Naive thymus-derived CD4-positive, alpha-beta T cell (primary cell): ENCODE data around the gene AP2A1. TPM values are rescaled to one million over a fixed set of nuclear protein-coding genes. Genes with fewer than 3 reads are reported as not detected.
A peak's percentile ranks its signal among the peaks of the same experiment; 100 is the strongest.

Experiments used
- ATAC-seq: fragments of 150-1000 bp; cut with Tn5 transposase; 2 replicates; pipeline ENCODE4 v1.10.0; 2021; ENCODE audit warnings: mild to moderate bottlenecking, moderate library complexity
- CTCF ChIA-PET: fragments of 350-600 bp; sonication (Branson Sonifier 250); formaldehyde crosslinking; loops from one replicate; lab custom pipeline; 2021; ENCODE audit warnings: antibody characterized with exemption; lab: Charles Lee
- POLR2A ChIA-PET: fragments of 350-600 bp; sonication (Branson Sonifier 250); formaldehyde crosslinking; loops from one replicate; lab custom pipeline; 2021; ENCODE audit warnings: antibody characterized with exemption, inconsistent platforms; lab: Charles Lee
- DNase-seq, 9 donors: peaks; one replicate each; pipeline versions ENCODE4 v3.0.0 to v3.0.0-alpha.2; 2020 to 2022; ENCODE audit warnings: mixed read lengths in 1 of 9
- H3K27ac ChIP-seq: one replicate; pipeline ENCODE4 v1.7.0; 2013; ENCODE audit warnings: mild to moderate bottlenecking, low read depth, low read length, moderate library complexity
- H3K27me3 ChIP-seq, 2 donors: one replicate each; pipeline ENCODE4 v1.7.0; 2013; ENCODE audit warnings: low read length in 2 of 2, mild to moderate bottlenecking in 2 of 2, moderate library complexity in 2 of 2; ENCODE audit not compliant: control insufficient read depth in 2 of 2, insufficient read depth in 2 of 2
- H3K36me3 ChIP-seq, 3 experiments: 1 replicate in 2 of 3; 2 replicates in 1 of 3; pipeline ENCODE4 v1.7.0; 2013; ENCODE audit warnings: low read length in 3 of 3, mild to moderate bottlenecking in 3 of 3, moderate library complexity in 1 of 3; ENCODE audit not compliant: insufficient read depth in 3 of 3, control insufficient read depth in 2 of 3
- H3K4me1 ChIP-seq, 2 donors: one replicate each; pipeline ENCODE4 v1.7.0; 2013; ENCODE audit warnings: low read length in 2 of 2, mild to moderate bottlenecking in 2 of 2, moderate library complexity in 1 of 2; ENCODE audit not compliant: control insufficient read depth in 2 of 2, insufficient read depth in 2 of 2
- H3K4me3 ChIP-seq: 2 replicates; pipeline ENCODE4 v1.7.0; 2013; ENCODE audit warnings: mild to moderate bottlenecking, low read length
- H3K9me3 ChIP-seq, 3 experiments: 1 replicate in 2 of 3; 2 replicates in 1 of 3; pipeline ENCODE4 v1.7.0; 2013; ENCODE audit warnings: low read length in 3 of 3; ENCODE audit not compliant: control insufficient read depth in 2 of 3
- H3K27ac Mint-ChIP-seq, 9 donors: one replicate each; pipeline ENCODE4 v1.8.0; 2020 to 2022; ENCODE audit warnings: mixed read lengths in 9 of 9, mild to moderate bottlenecking in 8 of 9, moderate library complexity in 5 of 9, inconsistent platforms in 2 of 9
- H3K27me3 Mint-ChIP-seq, 5 donors: one replicate each; pipeline ENCODE4 v1.8.0; 2021 to 2022; ENCODE audit warnings: mixed read lengths in 5 of 5, mild to moderate bottlenecking in 1 of 5
- H3K36me3 Mint-ChIP-seq, 5 donors: one replicate each; pipeline ENCODE4 v1.8.0; 2020 to 2022; ENCODE audit warnings: mixed read lengths in 5 of 5, mild to moderate bottlenecking in 3 of 5, inconsistent platforms in 1 of 5
- H3K4me1 Mint-ChIP-seq, 7 donors: one replicate each; pipeline ENCODE4 v1.8.0; 2020 to 2022; ENCODE audit warnings: mixed read lengths in 7 of 7, mild to moderate bottlenecking in 3 of 7, inconsistent platforms in 1 of 7
- H3K4me3 Mint-ChIP-seq, 10 donors: one replicate each; pipeline ENCODE4 v1.8.0; 2020 to 2022; ENCODE audit warnings: mild to moderate bottlenecking in 10 of 10, mixed read lengths in 10 of 10, moderate library complexity in 6 of 10, inconsistent platforms in 2 of 10
- H3K9me3 Mint-ChIP-seq, 11 donors: one replicate each; pipeline ENCODE4 v1.8.0; 2020 to 2022; ENCODE audit warnings: mixed read lengths in 11 of 11, mild to moderate bottlenecking in 4 of 11, inconsistent platforms in 1 of 11, moderate library complexity in 1 of 11
- intact Hi-C, 2 donors: fragments of 100-400 bp; cut with micrococcal nuclease; formaldehyde crosslinking; loops; one replicate each; pipeline ENCODE4 v1.15.1; 2023
- polyA plus RNA-seq, 2 donors: library from polyadenylated mRNA; unstranded; fragments of 300-500 nt; fragmentation: Illumina TruSeq; gene quantifications; one replicate each; pipeline ENCODE4 v1.2.3, GENCODE V29; 2021
- total RNA-seq, 6 experiments: library from RNA in 5 of 6; stranded (reverse) in 5 of 6; gene quantifications; 1 replicate in 5 of 6; 2 replicates in 1 of 6; pipeline ENCODE4 v1.2.3 and lab custom pipeline; 2021 to 2026

Gene AP2A1
- total and polyA plus RNA-seq, 7 experiments from 2014 or later: 3.8 to 83.3 (median 52.7) TPM

DNA sequence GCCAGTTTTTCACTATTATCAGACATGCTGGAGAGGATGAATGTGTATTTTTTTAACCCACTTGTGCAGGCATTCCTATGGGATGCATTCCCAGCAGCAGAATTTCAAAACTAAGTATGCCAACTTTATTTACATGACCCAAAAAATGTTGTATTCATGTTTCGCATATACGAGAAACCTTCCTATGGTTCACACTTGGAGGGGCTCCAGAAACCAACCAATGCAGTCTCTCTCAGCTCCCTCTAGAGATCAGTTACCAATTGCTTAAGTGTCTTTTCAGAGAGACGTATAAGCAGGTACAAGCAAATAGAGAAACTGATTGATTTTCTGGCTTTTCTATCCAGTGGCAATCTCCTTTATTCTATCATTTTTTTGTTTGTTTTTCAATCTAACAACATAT, 78.6 kb downstream of the AP2A1 start:
- Mint-ChIP-seq H3K27me3 (peaks cover 0 to 3% (median 0%) of the 10 kb centered on the region in 5 donors), H3K4me3 (no peak overlapping the region), H3K27ac (no peak overlapping the region), H3K4me1 (peaks cover 8 to 23% (median 17%) of the 10 kb centered on the region in 7 donors), H3K9me3 (peaks cover 0 to 10% (median 2%) of the 10 kb centered on the region in 11 donors), H3K36me3 (peaks cover 0 to 5% (median 4%) of the 10 kb centered on the region in 5 donors)
- Histone ChIP-seq H3K4me1 (peaks cover 0 to 14% of the 10 kb centered on the region in 2 donors), H3K4me3 (no peak overlapping the region), H3K9me3 (no peaks in the 10 kb centered on the region), H3K27ac (no peak overlapping the region), H3K36me3 (no peaks in the 10 kb centered on the region), H3K27me3 (no peaks in the 10 kb centered on the region)
- no peak for ATAC-seq
- POLR2A ChIA-PET: no interaction called here
- no peak for DNase-seq
- intact Hi-C loops: no loop called here
- CTCF ChIA-PET: interaction anchor here (0.6 kb wide), 1 partner anchor 107 kb away, joined by 3 read pairs; no protein-coding TSS in a partner anchor

DNA sequence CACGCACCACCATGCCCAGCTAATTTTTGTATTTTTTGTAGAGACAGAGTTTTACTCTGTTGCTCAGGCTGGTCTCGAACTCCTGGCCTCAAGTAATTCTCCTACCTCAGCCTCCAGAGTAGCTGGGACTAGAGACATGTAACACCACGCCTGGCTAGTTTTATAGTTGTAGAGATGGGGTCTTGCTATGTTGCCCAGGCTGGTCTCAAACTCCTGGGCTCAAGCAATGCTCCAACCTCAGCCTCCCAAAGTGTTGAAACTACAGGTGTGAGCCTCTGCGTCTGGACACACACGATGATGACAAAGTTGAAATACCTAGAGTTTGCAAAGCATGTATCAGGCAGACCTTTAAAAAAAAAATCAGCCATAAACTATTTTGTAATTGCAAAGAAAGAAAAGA, 79.6 kb downstream of the AP2A1 start:
- Mint-ChIP-seq H3K27ac (no peak overlapping the region), H3K4me1 (peaks cover 8 to 23% (median 17%) of the 10 kb centered on the region in 7 donors), H3K36me3 (peaks cover 0 to 5% (median 4%) of the 10 kb centered on the region in 5 donors), H3K9me3 (peaks cover 0 to 10% (median 2%) of the 10 kb centered on the region in 11 donors), H3K27me3 (peaks cover 0 to 3% (median 0%) of the 10 kb centered on the region in 5 donors), H3K4me3 (no peak overlapping the region)
- no peaks in the 10 kb centered on the region for H3K27me3 ChIP-seq
- H3K4me3 ChIP-seq: no peak overlapping the region
- H3K4me1 ChIP-seq: peaks cover 0 to 14% of the 10 kb centered on the region in 2 donors
- ATAC-seq (no peak), DNase-seq (no peak)
- no peaks in the 10 kb centered on the region for H3K9me3 ChIP-seq
- CTCF ChIA-PET: no interaction called here
- intact Hi-C loops: no loop called here
- peaks cover 0 to 4% (median 0%) of the 10 kb centered on the region in 3 experiments for H3K36me3 ChIP-seq
- POLR2A ChIA-PET: interaction anchor here (0.6 kb wide), 1 partner anchor 52 kb away, joined by 3 read pairs; no protein-coding TSS in a partner anchor
- no peak overlapping the region for H3K27ac ChIP-seq

GRCh38 chr19:49847731-49848696, 81.2 kb downstream of the AP2A1 start:
- Histone ChIP-seq H3K9me3 (no peaks in the 10 kb centered on the region), H3K36me3 (peaks cover 0 to 4% (median 0%) of the 10 kb centered on the region in 3 experiments), H3K27ac (no peak overlapping the region), H3K27me3 (no peaks in the 10 kb centered on the region), H3K4me3 (no peak overlapping the region), H3K4me1 (peaks cover 7 to 25% of the 10 kb centered on the region in 2 donors)
- CTCF ChIA-PET: interaction anchor here (0.6 kb wide), 1 partner anchor 877 kb away, joined by 3 read pairs; no protein-coding TSS in a partner anchor
- Mint-ChIP-seq H3K27ac (peak overlapping the region in 3 of 9 donors; percentile 28 to 76 (median 65)), H3K9me3 (peaks cover 0 to 10% (median 2%) of the 10 kb centered on the region in 11 donors), H3K4me3 (peak overlapping the region in 1 of 10 donors; percentile 41), H3K27me3 (peaks cover 0 to 13% (median 0%) of the 10 kb centered on the region in 5 donors), H3K36me3 (peaks cover 0 to 8% (median 4%) of the 10 kb centered on the region in 5 donors), H3K4me1 (peaks cover 17 to 35% (median 28%) of the 10 kb centered on the region in 7 donors)
- intact Hi-C loops: no loop called here
- DNase-seq: no peak
- POLR2A ChIA-PET: interaction anchor here (0.6 to 4.5 kb wide), 5 partner anchors 22 to 130 kb away, joined by 3 to 39 read pairs (median 3); partner anchors contain the start of genes AP2A1 and FUZ
- ATAC-seq: no peak

- Histone ChIP-seq H3K4me3 (no peak overlapping the region), H3K9me3 (no peaks in the 10 kb centered on the region), H3K27ac (no peak overlapping the region), H3K4me1 (peaks cover 7 to 25% of the 10 kb centered on the region in 2 donors), H3K27me3 (no peaks in the 10 kb centered on the region), H3K36me3 (peaks cover 0 to 4% (median 0%) of the 10 kb centered on the region in 3 experiments)
- intact Hi-C loops: no loop called here
- DNase-seq (no peak), ATAC-seq (no peak)
- Mint-ChIP-seq H3K4me3 (peak overlapping the region; percentile 5 to 83 (median 68)), H3K27me3 (peaks cover 0 to 13% (median 0%) of the 10 kb centered on the region in 5 donors), H3K4me1 (peaks cover 22 to 37% (median 33%) of the 10 kb centered on the region in 7 donors), H3K9me3 (peaks cover 0 to 10% (median 2%) of the 10 kb centered on the region in 11 donors), H3K27ac (peak overlapping the region in 5 of 9 donors; percentile 0 to 93 (median 75)), H3K36me3 (peaks cover 0 to 8% (median 4%) of the 10 kb centered on the region in 5 donors)
- ChIA-PET CTCF (no interaction called here), POLR2A (interaction anchor here (0.7 to 4.5 kb wide), 3 partner anchors 34 to 131 kb away, joined by 3 to 39 read pairs (median 9); partner anchors contain the start of gene FUZ)
These were observed 82.1 kb downstream of the AP2A1 start for GRCh38 chr19:49848938-49849337.

DNA sequence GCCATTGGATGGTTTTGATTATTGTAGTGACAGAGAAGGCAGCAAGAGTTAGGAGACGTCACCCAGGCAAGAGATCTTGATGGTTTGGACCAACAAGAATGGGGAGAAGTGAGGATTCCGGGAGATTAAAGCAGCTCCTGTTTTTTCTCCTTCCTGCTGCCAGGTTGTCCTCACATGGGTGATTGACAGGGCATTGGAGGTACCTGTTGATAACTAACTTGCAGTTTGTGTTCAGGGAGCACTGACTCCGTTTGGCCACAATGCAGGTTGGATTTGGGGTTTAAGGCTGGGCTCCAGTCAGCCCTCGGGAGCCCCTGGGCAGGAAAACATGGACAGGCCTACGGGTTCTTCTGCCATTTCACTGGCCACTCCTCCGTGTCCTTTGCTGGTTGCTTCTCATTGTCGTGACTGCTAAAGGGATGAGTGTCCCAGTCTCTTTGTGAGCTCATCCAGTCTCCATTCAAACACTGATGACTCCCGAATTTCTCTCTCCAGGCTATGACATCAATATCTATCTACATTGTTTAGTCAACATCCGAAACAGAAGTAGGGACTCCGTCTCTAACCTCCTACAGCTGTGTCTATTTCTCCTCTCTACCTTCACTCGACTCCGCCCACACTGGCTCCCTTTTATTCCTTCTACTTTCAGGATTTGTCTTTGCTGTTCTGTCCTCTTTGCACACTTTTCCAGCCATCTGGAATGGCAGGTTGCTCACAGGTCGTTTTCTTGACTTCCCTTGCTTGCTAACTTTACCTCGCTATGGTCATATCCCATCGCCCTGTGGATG, 82.8 kb downstream of the AP2A1 start:
- peaks cover 0 to 8% (median 4%) of the 10 kb centered on the region in 5 donors for H3K36me3 Mint-ChIP-seq
- peak overlapping the region; percentile 59 to 98 (median 95) for H3K27ac Mint-ChIP-seq
- H3K27me3 Mint-ChIP-seq: peaks cover 0 to 13% (median 0%) of the 10 kb centered on the region in 5 donors
- H3K4me1 ChIP-seq: peaks cover 7 to 25% of the 10 kb centered on the region in 2 donors
- intact Hi-C loops: loop anchor here (1.0 to 2.0 kb wide), 10 partner anchors 18 to 269 kb away; partner anchors contain the start of genes AKT1S1 (in 2 of the 2), ATF5 (in 2 of the 2), FUZ (in 2 of the 2) and MED25 (in 2 of the 2)
- H3K36me3 ChIP-seq: peaks cover 0 to 9% (median 0%) of the 10 kb centered on the region in 3 experiments
- ATAC-seq (no peak), DNase-seq (no peak)
- ChIA-PET CTCF (no interaction called here), POLR2A (interaction anchor here (0.8 to 4.5 kb wide), 10 partner anchors 15 to 256 kb away, joined by 3 to 39 read pairs (median 6); partner anchors contain the start of genes AKT1S1, FUZ, MED25 and TBC1D17)
- H3K9me3 Mint-ChIP-seq: peaks cover 0 to 10% (median 2%) of the 10 kb centered on the region in 11 donors
- no peak overlapping the region for H3K27ac ChIP-seq
- no peaks in the 10 kb centered on the region for H3K9me3 ChIP-seq
- H3K4me1 Mint-ChIP-seq: peaks cover 22 to 37% (median 33%) of the 10 kb centered on the region in 7 donors
- peak overlapping the region; percentile 89 for H3K4me3 ChIP-seq
- peak overlapping the region; percentile 78 to 96 (median 92) for H3K4me3 Mint-ChIP-seq
- H3K27me3 ChIP-seq: no peaks in the 10 kb centered on the region
